Stromal cell of bone marrow (primary cell): Measurements from ENCODE around the gene STEAP3.
"Not testable (repeated sequence)": the region's sequence is repeated elsewhere in the genome, so short reads cannot be mapped to it uniquely, and the experiment has no call there.

Experiments used
- DNase-seq: peaks from one replicate; pipeline ENCODE4 v3.0.0-alpha.2; 2012; ENCODE audit warnings: low read depth

Gene STEAP3

DNA sequence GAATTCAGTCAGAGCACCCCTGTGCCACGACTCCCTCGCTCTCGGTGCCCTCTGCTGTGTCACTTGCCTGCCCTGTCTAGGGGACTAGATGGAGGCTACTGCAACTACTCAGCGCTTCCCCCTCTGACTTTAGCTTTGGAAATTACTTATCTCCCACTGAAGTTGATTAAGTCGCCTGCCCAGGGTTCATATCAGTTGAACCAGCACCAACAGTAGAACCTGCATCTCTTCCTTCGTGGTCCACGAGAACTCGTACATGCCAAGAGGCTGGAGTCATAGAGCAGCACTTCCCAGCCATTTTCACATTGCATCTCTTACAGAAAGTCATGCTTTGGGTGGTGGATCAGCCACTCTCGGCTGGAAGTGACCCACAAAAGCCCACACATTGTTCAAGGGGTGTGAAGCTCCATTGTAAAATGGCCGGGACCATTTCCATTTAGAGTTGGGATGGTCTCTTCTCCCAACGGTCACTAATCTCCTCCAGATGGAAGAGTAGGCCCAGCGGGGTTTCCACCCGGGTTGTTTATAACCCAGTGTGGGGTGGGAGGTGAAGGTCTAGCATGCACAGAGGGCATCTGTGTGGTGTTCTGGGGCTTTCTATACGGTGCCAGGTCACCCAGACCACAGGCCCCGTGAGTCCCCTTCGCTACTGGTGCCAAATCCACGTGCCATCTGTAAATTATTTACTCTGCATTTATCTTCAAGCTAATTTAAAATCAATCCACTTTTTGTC lies 38.0 kb downstream of the STEAP3 start:
- DNase-seq = no peak

DNA sequence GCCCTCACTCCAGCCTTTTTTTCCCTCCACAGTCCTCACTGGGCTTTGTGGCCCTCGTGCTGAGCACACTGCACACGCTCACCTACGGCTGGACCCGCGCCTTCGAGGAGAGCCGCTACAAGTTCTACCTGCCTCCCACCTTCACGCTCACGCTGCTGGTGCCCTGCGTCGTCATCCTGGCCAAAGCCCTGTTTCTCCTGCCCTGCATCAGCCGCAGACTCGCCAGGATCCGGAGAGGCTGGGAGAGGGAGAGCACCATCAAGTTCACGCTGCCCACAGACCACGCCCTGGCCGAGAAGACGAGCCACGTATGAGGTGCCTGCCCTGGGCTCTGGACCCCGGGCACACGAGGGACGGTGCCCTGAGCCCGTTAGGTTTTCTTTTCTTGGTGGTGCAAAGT lies 39.4 kb downstream of the STEAP3 start:
- DNase-seq = no peak

DNA sequence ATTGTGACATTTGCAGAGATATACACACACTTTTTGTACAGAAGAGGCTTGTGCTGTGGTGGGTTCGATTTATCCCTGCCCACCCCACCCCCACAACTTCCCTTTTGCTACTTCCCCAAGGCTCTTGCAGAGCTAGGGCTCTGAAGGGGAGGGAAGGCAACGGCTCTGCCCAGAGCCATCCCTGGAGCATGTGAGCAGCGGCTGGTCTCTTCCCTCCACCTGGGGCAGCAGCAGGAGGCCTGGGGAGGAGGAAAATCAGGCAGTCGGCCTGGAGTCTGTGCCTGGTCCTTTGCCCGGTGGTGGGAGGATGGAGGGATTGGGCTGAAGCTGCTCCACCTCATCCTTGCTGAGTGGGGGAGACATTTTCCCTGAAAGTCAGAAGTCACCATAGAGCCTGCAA lies 40.0 kb downstream of the STEAP3 start:
- no peak for DNase-seq

DNA sequence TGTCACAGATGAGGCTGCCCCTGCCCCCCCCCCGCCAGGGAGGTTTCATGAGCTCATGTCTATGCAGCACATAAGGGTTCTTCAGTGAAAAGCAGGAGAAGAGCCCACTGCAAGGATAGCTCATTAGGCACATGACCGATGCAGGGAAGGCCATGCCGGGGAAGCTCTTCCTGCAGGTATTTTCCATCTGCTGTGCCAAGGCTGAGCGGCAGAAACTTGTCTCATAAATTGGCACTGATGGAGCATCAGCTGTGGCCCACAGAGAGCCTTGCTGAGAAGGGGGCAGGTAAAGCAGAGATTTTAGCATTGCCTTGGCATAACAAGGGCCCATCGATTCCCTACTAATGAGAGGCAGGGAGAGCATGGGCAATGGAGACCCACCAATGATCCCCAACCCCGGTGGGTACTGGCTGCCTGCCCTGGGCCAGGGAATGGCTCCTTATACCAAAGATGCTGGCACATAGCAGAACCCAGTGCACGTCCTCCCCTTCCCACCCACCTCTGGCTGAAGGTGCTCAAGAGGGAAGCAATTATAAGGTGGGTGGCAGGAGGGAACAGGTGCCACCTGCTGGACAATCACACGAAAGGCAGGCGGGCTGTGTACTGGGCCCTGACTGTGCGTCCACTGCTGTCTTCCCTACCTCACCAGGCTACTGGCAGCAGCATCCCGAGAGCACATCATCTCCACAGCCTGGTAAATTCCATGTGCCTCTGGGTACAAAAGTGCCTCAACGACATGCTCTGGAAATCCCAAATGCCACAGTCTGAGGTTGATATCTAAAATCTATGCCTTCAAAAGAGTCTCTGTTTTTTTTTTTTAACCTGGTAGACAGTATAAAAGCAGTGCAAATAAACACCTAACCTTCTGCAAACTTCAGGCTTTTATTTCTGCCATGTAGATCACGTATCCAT lies 41.4 kb downstream of the STEAP3 start:
- no peak for DNase-seq

DNA sequence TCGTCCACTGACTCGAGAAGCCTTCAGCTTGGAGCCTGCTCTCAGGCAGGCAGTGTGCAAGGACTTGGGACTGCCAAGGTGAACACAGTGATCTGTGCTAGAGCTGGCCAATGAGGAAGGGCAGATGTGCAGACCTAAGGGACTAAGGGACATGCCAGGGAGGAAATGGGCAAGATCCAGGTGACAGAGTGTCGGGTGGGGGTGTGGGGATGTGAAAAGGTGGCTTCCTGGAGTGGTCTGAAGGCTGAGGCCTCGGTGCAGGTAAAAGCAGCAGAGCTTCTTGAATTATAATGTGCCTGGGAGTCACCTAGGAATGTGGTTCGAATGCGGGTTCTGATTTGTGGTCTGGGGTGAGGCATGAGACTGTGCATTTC lies 42.0 kb downstream of the STEAP3 start:
- no peak for DNase-seq

DNA sequence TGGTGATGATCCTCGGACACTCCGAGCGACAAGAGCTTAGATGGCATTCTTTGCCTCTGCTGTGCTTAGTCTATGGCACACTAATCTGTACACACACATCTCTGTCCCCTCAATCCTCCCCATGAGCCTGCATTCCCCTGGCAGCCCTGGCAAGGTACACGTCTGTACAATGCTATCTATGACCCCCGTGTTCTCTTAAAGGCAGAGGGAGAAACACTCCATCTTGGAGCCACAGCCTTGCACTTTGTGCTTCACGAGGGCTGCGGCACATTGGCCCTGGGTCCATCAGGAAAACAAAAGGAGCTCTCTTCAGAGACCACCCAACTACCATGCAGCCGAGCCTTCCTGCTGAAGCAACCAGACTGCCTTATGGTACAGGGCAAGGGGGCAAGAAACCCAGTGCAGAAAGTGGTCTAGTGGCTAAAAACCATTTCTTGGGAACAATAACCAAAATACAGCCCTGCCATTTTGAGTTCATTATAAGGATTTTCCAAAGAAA lies 42.5 kb downstream of the STEAP3 start:
- DNase-seq = no peak

DNA sequence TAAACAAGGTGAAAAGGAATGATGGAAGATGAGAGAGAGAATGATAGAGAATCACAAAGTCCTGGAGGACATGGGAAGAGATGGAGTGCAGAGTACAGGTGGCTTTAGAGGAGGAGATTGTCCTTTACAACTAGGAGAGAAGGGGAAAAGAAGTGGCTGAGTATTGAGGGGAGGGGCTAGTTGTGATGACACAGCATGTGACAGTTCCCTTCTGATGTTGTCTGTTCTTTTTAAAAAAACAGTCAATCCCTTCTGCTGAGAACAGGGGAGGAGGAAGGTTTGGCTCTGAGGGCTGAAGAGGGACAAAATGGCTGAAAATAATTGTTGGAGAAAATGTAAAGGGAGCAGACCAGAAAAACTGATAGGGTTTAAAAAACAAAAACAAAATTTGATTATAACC lies 44.0 kb downstream of the STEAP3 start:
- DNase-seq = no peak

DNA sequence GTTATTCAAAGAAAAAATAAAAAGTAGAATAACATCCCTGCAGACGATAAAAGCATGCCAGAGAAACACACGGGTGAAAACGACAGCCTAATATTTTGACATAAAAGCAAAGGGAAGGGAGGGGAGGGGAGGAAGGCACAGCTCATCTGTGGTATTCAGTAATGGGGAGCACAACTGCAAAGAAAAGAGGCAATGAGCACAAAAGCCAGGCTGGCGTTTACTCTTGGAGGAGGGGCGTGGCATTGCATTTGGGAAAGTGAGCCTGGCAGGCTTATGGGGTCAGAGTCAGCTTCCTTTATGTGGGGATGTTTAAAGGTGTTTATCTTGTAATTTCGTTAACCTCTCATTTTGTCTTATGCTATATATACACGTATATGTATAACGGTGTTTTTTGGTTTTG lies 53.2 kb downstream of the STEAP3 start:
- no peak for DNase-seq

DNA sequence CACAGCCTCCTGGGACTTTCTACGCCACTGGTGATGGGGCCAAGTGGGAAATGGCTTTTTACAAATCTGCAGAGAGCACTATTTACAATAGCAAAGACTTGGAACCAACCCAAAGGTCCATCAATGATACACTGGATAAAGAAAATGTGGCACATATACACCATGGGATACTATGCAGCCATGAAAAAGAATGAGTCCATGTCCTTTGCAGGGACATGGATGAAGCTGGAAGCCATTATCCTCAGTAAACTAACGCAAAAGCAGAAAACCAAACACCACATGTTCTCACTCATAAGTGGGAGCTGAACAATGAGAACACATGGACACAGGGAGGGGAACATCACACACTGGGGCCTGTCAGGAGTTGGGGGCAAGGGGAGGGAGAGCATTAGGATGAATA lies 54.8 kb downstream of the STEAP3 start:
- not testable (repeated sequence) for DNase-seq

DNA sequence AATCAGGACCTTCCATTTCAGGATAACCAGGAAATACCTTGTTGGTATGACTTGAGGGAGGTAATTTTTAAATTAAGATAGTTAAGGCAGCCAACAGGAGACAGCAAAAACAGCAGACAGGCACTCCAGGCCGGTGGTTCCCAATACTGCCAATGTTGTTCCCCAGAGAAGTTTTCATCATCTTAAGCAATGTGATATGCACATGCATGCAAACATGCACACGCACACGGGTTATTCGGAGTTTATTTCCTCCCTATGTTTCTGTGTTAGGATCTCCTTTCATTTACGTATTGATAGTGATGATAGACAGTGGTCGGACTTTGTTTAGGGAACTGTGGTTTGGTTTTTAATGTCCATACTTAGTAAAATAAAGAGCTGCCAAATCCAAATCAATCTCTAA lies 55.3 kb downstream of the STEAP3 start:
- DNase-seq = no peak

DNA sequence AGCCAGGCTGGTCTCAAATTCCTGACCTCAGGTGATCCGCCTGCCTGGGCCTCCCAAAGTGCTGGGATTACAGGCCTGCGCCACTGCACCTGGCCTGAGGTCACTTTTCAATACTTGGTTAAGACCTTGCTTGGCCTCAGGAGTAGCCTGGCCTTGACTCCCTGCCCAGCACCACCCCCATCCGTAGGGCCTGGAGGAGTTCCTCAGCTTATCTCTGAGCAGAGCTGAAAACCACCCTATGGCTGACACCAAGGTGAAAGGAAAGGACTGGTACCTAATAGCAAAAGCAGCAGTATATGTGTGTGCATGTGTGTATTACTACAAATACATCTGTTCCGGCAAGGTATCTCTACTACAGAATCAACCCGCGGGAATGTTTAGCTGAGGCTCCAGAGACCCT lies 56.0 kb downstream of the STEAP3 start:
- no peak for DNase-seq

DNA sequence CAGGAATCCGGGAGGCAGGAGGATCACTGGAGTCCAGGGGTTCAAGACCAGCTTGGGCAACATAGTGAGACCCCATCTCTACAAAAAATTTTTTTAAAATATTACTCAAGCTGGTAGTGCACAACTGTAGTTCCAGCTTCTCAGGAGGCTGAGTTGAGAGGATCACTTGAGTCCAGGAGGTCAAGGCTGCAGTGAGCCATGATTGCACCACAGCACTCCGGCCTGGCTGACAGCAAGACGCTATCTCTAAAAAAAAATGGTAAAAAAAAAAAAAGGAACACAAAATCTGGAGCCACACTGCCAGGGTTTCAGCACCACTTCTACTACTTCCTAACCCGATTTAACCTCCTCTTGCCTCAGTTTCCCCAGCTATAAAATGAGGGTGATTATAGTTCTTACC lies 57.0 kb downstream of the STEAP3 start:
- no peak for DNase-seq

DNA sequence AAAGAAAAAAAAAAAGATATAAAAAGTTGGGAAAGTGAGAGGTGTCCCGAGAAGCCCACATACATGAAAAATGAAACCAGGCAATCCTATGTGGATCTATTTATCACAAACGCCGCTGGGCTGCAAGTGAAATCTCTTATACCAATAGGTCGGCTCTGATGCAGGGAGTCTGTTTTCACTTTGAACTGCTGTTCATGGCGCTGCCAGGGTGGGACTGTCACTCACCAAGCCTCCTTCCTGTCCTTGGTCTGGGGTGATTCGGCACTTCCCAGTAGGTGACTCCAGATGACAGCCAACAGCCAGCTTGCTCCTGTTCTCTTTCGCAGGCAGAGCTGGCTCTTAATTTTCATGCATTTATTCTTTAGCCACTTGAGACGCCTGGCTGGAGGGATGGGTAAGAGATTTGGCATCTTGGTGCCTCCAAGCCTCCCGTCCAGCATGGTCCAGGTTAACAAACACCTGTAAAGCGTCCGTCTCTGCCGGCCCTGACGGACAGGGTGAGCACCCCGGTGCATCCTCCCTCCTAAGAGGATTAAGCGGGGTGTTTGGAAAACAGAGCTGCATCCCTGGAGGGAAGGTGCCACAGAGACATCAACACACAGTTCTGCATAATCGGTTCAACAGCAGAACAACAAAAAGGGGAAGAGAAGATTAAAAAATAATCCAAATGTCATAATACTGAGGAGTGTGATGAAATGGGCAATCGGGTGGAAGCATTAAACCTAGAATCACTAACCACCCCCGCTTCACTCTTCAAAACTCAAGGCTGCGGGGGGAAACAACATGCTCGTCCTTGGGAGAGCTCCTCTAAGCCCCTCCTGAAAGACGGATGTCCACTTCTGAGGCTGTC lies 58.7 kb downstream of the STEAP3 start:
- no peak for DNase-seq

DNA sequence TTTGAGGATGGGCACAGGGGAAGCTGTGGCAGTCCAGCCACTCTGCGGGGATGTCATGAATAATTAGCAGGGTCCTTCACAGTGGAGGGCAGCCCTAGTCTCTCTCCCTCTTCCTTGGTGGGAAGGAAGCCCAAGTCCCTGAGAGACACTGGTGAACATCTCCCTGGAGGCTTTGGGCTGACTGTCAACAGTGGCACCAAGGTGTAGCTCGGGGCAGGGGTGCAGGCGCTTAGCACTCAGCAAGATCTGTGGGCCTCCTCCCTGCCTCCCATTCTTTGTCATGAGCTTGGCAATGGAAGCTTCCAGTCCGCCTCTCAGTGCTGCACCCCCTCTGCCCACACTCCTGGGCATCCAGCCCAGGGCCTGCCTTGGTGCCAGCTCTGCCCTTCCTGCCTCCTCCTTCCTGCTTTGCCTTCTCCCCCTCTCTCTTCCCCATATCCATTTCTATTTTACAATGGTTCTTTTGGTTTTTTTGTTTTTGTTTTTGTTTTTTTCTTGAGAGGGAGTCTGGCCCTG lies 59.4 kb downstream of the STEAP3 start:
- DNase-seq = no peak

DNA sequence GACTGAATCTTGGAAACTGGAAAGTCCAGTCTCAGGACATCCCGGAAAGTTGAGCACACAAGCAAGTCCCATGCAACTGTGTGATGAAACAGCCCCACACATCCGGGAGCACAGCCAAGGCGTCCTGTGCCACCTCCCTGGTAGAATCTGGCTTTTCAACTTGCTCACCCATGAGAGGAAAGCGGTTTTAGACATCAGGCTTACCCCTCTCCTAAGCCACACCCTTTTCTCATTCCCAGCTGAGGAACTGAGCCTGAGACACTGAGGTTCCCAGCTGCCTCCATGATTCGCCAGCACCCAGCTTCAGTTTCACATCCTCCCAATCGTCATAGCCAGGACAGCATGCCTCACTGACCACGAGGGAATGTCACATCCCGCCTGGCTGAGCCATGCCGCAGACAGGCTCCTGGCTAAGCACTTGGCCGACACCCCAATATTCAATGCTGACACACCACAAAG lies 60.3 kb downstream of the STEAP3 start:
- peak; percentile 92 for DNase-seq

DNA sequence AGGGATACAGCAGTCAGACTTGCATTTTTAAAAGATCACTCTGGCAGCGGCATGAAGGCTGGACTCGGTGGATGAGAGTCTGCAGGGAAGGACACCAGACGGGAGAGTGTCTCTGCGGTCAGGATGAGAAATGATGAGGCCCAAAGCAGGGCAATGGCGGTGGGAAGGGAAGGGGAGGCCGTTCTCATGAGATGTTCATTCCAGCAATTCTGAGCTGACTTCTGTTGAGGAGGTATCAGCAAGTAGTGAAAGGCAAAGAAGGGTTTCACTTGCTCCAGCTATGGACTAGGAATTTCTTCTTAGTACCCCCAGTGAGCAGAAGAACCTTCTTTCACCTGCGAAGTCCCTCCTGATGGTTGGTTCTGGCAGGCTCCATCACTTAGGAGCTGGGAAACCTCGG lies 63.0 kb downstream of the STEAP3 start:
- no peak for DNase-seq

DNA sequence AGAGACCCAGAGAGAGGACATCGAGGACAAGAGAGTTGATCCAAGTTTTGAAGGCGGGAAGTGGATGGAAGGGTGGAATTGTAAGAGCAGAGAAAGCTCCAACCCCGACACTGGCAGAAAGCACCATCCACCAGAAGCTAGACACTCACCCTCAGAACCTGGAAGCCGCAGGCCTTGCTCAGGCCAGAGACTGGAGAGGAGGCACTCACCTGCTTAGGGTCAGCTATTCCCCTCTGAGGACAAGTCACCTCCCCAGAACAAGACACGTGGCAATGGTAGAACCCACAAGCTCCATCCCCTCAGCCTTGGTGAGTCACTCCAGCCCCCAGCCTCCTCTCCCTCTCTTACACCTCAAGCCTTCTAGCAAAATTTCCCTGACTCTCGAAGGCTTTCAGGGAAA lies 64.9 kb downstream of the STEAP3 start:
- no peak for DNase-seq

DNA sequence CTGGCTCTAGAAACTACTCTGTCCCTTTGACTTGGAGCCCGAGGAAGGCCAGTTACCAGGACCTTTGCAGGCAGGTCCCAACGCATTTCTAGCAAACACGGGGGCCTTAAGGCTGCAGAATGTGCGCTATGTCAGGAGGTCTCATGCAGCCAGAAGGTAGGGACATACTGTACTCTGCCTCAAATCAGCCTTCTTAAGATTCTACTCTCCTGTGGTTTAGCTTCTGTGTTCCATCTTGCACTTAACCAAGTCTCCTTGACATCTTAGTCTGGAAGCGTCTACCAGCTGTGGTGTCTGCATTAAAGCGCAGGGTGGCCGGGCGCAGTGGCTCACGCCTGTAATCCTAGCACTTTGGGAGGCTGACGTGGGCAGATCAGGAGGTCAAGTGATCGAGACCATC lies 65.5 kb downstream of the STEAP3 start:
- no peak for DNase-seq

DNA sequence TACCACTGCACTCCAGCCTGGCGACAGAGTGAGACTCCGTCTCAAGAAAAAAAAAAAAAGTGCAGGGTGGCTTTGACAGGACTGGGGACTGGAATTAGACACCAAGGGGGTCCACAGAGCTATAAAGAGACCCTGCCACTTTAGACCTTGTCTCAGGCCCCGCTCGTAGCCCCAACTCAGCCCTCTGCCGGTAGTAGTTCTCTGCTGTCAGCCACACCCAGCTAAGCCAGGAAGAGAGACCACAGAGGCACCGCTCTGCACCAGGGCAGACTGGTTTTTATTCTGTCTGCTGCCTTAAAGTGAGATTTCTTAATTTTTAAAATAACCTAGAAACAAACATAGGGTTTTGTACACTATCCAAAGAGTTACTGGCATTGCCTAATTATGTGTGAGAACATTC lies 66.0 kb downstream of the STEAP3 start:
- no peak for DNase-seq

DNA sequence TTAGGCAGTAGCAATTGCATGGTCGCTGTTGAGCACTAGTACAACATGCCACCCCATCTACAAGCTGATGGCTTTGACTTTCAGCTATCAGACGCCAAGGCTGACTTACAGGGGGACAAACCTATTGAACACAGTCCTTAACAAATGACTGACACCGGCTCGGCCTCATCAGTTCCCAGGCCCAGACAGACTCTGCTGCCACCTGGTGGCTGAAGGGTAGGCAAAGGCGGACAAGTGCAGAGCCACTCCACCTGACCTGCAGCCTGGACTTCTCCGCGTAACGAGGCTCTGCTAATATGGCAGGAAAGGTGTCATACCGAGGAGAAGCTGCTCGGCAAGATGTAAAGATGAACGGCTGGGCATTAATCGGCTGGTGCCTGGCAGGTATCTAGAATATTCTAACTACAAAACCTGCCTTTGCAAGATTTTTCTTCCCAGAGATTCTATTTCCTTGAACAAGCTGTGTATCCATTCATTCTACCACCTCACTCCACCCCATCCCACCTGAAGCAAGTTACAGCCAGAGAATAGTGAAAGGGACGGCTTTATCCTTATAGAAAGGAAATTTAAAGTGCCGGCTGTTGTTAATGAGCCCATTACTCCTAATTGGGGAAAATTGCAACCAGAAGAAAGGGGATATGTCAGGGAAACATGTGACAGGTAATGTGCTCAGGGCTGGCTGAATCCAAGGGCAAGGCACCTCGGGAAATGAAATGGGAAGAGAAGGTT lies 67.4 kb downstream of the STEAP3 start:
- peak; percentile 38 for DNase-seq

DNA sequence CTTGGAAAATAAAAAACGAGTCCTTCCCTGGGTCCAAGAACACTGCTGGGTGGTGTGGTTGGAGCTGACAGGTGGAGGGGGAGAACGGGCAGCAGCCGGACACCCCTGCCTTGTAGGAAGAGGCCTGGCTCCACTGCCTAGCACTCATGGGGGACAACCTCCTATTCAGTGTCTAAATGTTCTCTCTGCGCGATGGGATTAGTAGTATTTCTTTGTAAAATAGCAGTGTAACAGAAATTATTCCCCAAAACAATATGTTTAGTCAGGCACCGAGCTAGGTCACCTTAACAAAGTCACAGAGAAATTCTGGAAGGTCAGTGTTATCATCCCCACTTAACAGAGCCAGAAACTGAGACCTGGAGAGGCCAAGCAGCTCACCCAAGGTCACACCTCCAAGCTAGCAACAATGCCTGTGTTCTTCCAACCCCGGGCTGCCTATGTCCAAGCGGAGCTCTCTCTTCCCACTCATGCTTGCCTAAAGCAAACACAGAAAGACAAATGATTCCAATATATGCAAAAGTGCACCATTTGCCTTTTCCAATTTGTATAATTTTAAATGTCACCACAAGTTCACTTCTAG lies 68.0 kb downstream of the STEAP3 start:
- DNase-seq = no peak
